H1 (cell line): ENCODE data around the gene TERF2IP. TPM values are rescaled to one million over a fixed set of nuclear protein-coding genes. Genes with fewer than 3 reads are reported as not detected.

Source experiments
- CTCF ChIA-PET: fragments of 300-600 bp; sonication (Branson Sonifier 250); formaldehyde crosslinking; loops from one replicate; lab custom pipeline; 2021; ENCODE audit not compliant: partially characterized antibody; lab: Charles Lee
- POLR2A ChIA-PET: fragments of 300-600 bp; sonication (Branson Sonifier 250); formaldehyde crosslinking; loops from one replicate; lab custom pipeline; 2021; ENCODE audit warnings: inconsistent platforms; ENCODE audit not compliant: partially characterized antibody; lab: Charles Lee
- DNase-seq, 2 experiments: peaks; one replicate each; pipeline versions ENCODE4 v3.0.0 to v3.0.0-alpha.2; 2010 to 2022; ENCODE audit warnings: low spot score in 2 of 2, low read depth in 1 of 2, mixed read lengths in 1 of 2
- FAIRE-seq: peaks from 2 replicates; lab custom pipeline; 2011; peaks lifted over from hg19 to GRCh38; lab: Jason Lieb, UNC
- H2AFZ ChIP-seq: 2 replicates; pipeline ENCODE4 v1.8.1; 2012; ENCODE audit warnings: low read length, inconsistent platforms
- H2AK5ac ChIP-seq: 2 replicates; pipeline ENCODE4 v1.6.1; 2013; ENCODE audit warnings: low read depth, low read length
- H2BK120ac ChIP-seq: replicated peaks from 2 replicates; pipeline ENCODE3; 2013; ENCODE audit warnings: low read depth, low read length, inconsistent platforms
- H2BK12ac ChIP-seq: 2 replicates; pipeline ENCODE4 v1.6.1; 2013; ENCODE audit warnings: low read depth, low read length
- H2BK15ac ChIP-seq: 2 replicates; pipeline ENCODE4 v1.6.1; 2013; ENCODE audit warnings: low read length
- H2BK20ac ChIP-seq: 2 replicates; pipeline ENCODE4 v1.6.1; 2013; ENCODE audit warnings: low read length
- H2BK5ac ChIP-seq: 2 replicates; pipeline ENCODE4 v1.6.1; 2013; ENCODE audit warnings: low read depth, low read length
- H3K14ac ChIP-seq: 2 replicates; pipeline ENCODE4 v1.6.1; 2013; ENCODE audit warnings: inconsistent platforms; ENCODE audit not compliant: insufficient read length
- H3K18ac ChIP-seq: 2 replicates; pipeline ENCODE4 v1.6.1; 2013; ENCODE audit warnings: low read length; ENCODE audit errors: extremely low read depth
- H3K23ac ChIP-seq: 2 replicates; pipeline ENCODE4 v1.6.1; 2013; ENCODE audit warnings: inconsistent platforms; ENCODE audit not compliant: insufficient read length
- H3K23me2 ChIP-seq: 2 replicates; pipeline ENCODE4 v1.6.1; 2013; ENCODE audit warnings: low read depth, low read length
- H3K27ac ChIP-seq: 2 replicates; pipeline ENCODE4 v1.6.1; 2011; ENCODE audit warnings: low read depth, low read length, inconsistent platforms
- H3K27me3 ChIP-seq, 4 experiments: replicated peaks in 1 of 4; 1 replicate in 1 of 4; 2 replicates in 3 of 4; pipeline versions ENCODE4 v1.6.1 to v1.8.1; 2011 to 2013; ENCODE audit warnings: low read length in 3 of 4, mild to moderate bottlenecking in 3 of 4, inconsistent platforms in 2 of 4, mixed read lengths in 2 of 4, moderate library complexity in 1 of 4; ENCODE audit not compliant: control insufficient read depth in 3 of 4, insufficient read depth in 3 of 4; ENCODE audit errors: extremely low read depth in 1 of 4
- H3K36me3 ChIP-seq, 4 experiments: 2 replicates each; pipeline versions ENCODE4 v1.6.1 to v1.8.1; 2011 to 2013; ENCODE audit warnings: mild to moderate bottlenecking in 4 of 4, low read length in 3 of 4, moderate library complexity in 2 of 4, control low read depth in 1 of 4, inconsistent platforms in 1 of 4; ENCODE audit not compliant: insufficient read depth in 4 of 4, control insufficient read depth in 2 of 4
- H3K4ac ChIP-seq: replicated peaks from 2 replicates; pipeline ENCODE3; 2013; ENCODE audit warnings: low read length, low read depth, mixed read lengths, inconsistent platforms; ENCODE audit not compliant: insufficient read length
- H3K4me1 ChIP-seq, 4 experiments: replicated peaks in 1 of 4; 1 replicate in 1 of 4; 2 replicates in 3 of 4; pipeline versions ENCODE4 v1.6.1 to v1.8.1; 2011 to 2013; ENCODE audit warnings: low read length in 3 of 4, inconsistent platforms in 2 of 4, mixed read lengths in 1 of 4; ENCODE audit not compliant: insufficient read depth in 4 of 4, control insufficient read depth in 3 of 4
- H3K4me2 ChIP-seq, 2 experiments: 2 replicates each; pipeline versions ENCODE4 v1.6.1 to v1.8.1; 2011 to 2013; ENCODE audit warnings: low read depth in 2 of 2, low read length in 2 of 2, control low read depth in 1 of 2, inconsistent platforms in 1 of 2, mild to moderate bottlenecking in 1 of 2; ENCODE audit not compliant: insufficient read depth in 1 of 2
- H3K4me3 ChIP-seq, 4 experiments: fragments of 200-600, 300-600 bp in 1 of 4; sonication (generic), shearing (Covaris generic), sonication (Bioruptor Twin) in 1 of 4; 2 replicates each; pipeline versions ENCODE4 v1.5.1 to v1.8.1; 2011 to 2016; ENCODE audit warnings: low read length in 4 of 4, low read depth in 3 of 4, control low read depth in 2 of 4, inconsistent platforms in 2 of 4, mild to moderate bottlenecking in 2 of 4, mixed read lengths in 1 of 4, moderate library complexity in 1 of 4; ENCODE audit not compliant: insufficient read depth in 2 of 4; ENCODE audit errors: extremely low read depth in 1 of 4
- H3K56ac ChIP-seq: replicated peaks from 2 replicates; pipeline ENCODE3; 2013; ENCODE audit warnings: low read depth, mild to moderate bottlenecking, mixed read lengths, low read length, inconsistent platforms; ENCODE audit not compliant: insufficient read length
- H3K79me1 ChIP-seq: 2 replicates; pipeline ENCODE4 v1.6.1; 2013; ENCODE audit warnings: low read depth, low read length, control low read depth
- H3K79me2 ChIP-seq, 2 experiments: 2 replicates each; pipeline versions ENCODE4 v1.6.1 to v1.8.1; 2012 to 2013; ENCODE audit warnings: low read length in 2 of 2, mild to moderate bottlenecking in 2 of 2, inconsistent platforms in 1 of 2; ENCODE audit not compliant: insufficient read depth in 2 of 2, control insufficient read depth in 1 of 2
- H3K9ac ChIP-seq, 4 experiments: replicated peaks in 1 of 4; 1 replicate in 1 of 4; 2 replicates in 3 of 4; pipeline versions ENCODE4 v1.6.1 to v1.8.1; 2011 to 2013; ENCODE audit warnings: low read depth in 3 of 4, low read length in 3 of 4, control low read depth in 2 of 4, mild to moderate bottlenecking in 2 of 4, moderate library complexity in 2 of 4, inconsistent platforms in 1 of 4; ENCODE audit errors: extremely low read depth in 1 of 4
- H3K9me3 ChIP-seq, 2 experiments: 2 replicates each; pipeline versions ENCODE4 v1.6.1 to v1.8.1; 2012 to 2013; ENCODE audit warnings: mild to moderate bottlenecking in 2 of 2, moderate library complexity in 2 of 2, control low read depth in 1 of 2, inconsistent platforms in 1 of 2, low read depth in 1 of 2, low read length in 1 of 2, mixed read lengths in 1 of 2; ENCODE audit not compliant: insufficient read depth in 2 of 2
- H4K20me1 ChIP-seq, 2 experiments: replicated peaks in 1 of 2; 2 replicates each; pipeline versions ENCODE3 to v1.8.1; 2011 to 2013; ENCODE audit warnings: inconsistent platforms in 2 of 2, low read length in 2 of 2, mild to moderate bottlenecking in 1 of 2; ENCODE audit not compliant: insufficient read depth in 2 of 2, control insufficient read depth in 1 of 2
- H4K5ac ChIP-seq: 2 replicates; pipeline ENCODE4 v1.6.1; 2013; ENCODE audit warnings: low read length, low read depth, mixed read lengths, inconsistent platforms; ENCODE audit not compliant: insufficient read length
- H4K8ac ChIP-seq: 2 replicates; pipeline ENCODE4 v1.8.0; 2013; ENCODE audit warnings: mild to moderate bottlenecking, moderate library complexity, low read length, inconsistent platforms; ENCODE audit not compliant: insufficient read depth; ENCODE audit errors: extremely low read depth
- H4K91ac ChIP-seq: replicated peaks from 2 replicates; pipeline ENCODE3; 2013; ENCODE audit warnings: low read length, mixed read lengths, inconsistent platforms; ENCODE audit not compliant: insufficient read length
- EP300 ChIP-seq, 2 experiments: IDR thresholded peaks; 1 replicate in 1 of 2; 2 replicates in 1 of 2; pipeline ENCODE4 v1.6.1; 2011 to 2012; ENCODE audit warnings: low read depth in 2 of 2, low read length in 2 of 2, mild to moderate bottlenecking in 2 of 2, borderline replicate concordance in 1 of 2, inconsistent platforms in 1 of 2, moderate library complexity in 1 of 2
- KDM5A ChIP-seq: fragments of 200-600 bp; IDR thresholded peaks from 2 replicates; pipeline ENCODE4 v1.7.1; 2012; ENCODE audit warnings: mild to moderate bottlenecking, low read length, inconsistent platforms, mixed read lengths
- MAFK ChIP-seq: IDR thresholded peaks from 2 replicates; pipeline ENCODE4 v1.6.1; 2012; ENCODE audit warnings: low read depth, mild to moderate bottlenecking, improper control_type of control experiment, low read length
- POLR2A ChIP-seq, 2 experiments: IDR thresholded peaks; 1 replicate in 1 of 2; 2 replicates in 1 of 2; pipeline ENCODE4 v1.6.1; 2011; ENCODE audit warnings: low read depth in 2 of 2, low read length in 2 of 2, mild to moderate bottlenecking in 2 of 2; ENCODE audit errors: control extremely low read depth in 1 of 2
- POU5F1 ChIP-seq: IDR thresholded peaks from 2 replicates; pipeline ENCODE4 v1.6.1; 2011; ENCODE audit warnings: low read depth, mild to moderate bottlenecking, low read length, moderate library complexity
- RXRA ChIP-seq: IDR thresholded peaks from 2 replicates; pipeline ENCODE4 v1.6.1; 2011; ENCODE audit warnings: low read depth, mild to moderate bottlenecking, low read length, moderate library complexity; ENCODE audit not compliant: insufficient read depth
- TAF7 ChIP-seq: optimal IDR thresholded peaks from 2 replicates; pipeline ENCODE3; 2011; ENCODE audit warnings: low read depth, mild to moderate bottlenecking, inconsistent platforms, low read length, moderate library complexity, borderline replicate concordance
- YY1 ChIP-seq: IDR thresholded peaks from 2 replicates; pipeline ENCODE4 v1.6.1; 2011; ENCODE audit warnings: low read depth, mild to moderate bottlenecking, low read length
- WGBS, 2 experiments: shearing (Covaris generic) in 1 of 2; methylation state at CpG; one replicate each; pipeline versions ENCODE4 v1.1.6 to v1.1.7; 2013 to 2015; ENCODE audit warnings: low lambda C conversion rate in 2 of 2, mixed read lengths in 2 of 2, inconsistent platforms in 1 of 2, low coverage in 1 of 2, missing lambda C conversion rate in 1 of 2; ENCODE audit not compliant: insufficient replicate concordance in 2 of 2, insufficient coverage in 1 of 2, insufficient read length in 1 of 2; ENCODE audit errors: extremely low coverage in 1 of 2, missing lambda C conversion rate in 1 of 2; 5-methylcytosine and 5-hydroxymethylcytosine counted together
- polyA plus RNA-seq, 7 experiments: library from polyadenylated mRNA; depleted of rRNA in 3 of 7; stranded (reverse) in 5 of 7; unstranded in 2 of 7; fragments of >200 nt in 5 of 7; fragments of 200-250 nt in 2 of 7; gene quantifications; 1 replicate in 5 of 7; 2 replicates in 1 of 7; 4 replicates in 1 of 7; pipeline versions ENCODE4 v1.2.1 to v1.2.3, GENCODE V29; 2011 to 2013; ENCODE audit warnings: missing spikeins in 2 of 7, mixed read lengths in 2 of 7
- total RNA-seq: library from RNA; stranded (reverse); fragmentation: NEBNext Ultra II Directional; extraction: Animal tissue kit (Norgen Biotek cat#: 25700); gene quantifications from 2 replicates; pipeline ENCODE4 v1.2.1, GENCODE V29; 2021
- TF ChIP-seq, protein P1 (sequence below): IDR thresholded peaks from 2 replicates; pipeline ENCODE4 v1.6.1; 2012; ENCODE audit warnings: inconsistent platforms
- TF ChIP-seq, protein P2 (sequence below): IDR thresholded peaks from 2 replicates; pipeline ENCODE4 v1.6.1; 2012; ENCODE audit warnings: low read length, inconsistent platforms
- TF ChIP-seq, protein P3 (sequence below): IDR thresholded peaks from 2 replicates; pipeline ENCODE4 v1.6.1; 2012; ENCODE audit warnings: inconsistent platforms

The TERF2IP gene
- total and polyA plus RNA-seq, 2 of the 8 experiments (the other 6 are each of a cell fraction or from before 2014, with no cell fraction given), result 5.5 to 15.1 TPM

DNA sequence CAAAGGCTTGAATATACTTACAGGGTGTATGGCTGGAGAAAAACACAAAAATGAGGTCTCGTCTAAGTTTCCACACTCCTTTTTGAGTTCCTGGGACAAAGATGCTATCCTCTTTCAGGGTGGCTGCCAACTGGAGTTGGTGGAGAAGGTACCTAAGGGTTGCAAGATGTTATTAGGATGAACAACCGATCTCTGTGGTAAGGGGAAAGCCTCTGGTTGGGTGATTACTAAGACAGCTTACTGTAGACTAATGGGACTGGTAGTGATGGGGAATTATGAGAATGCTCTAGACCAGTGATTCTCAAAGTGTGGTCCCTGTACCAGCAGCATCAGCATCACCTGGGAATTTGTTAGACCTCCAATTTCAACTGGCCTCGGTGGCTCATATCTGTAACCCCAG lies 30.5 kb upstream of the TERF2IP start:
- H3K4me1 ChIP-seq, result peaks cover 0 to 6% (median 2%) of the 10 kb centered on the region in 4 experiments; a peak in 5 of 7 replicates
- H3K23me2 ChIP-seq, result peaks cover 1% of the 10 kb centered on the region
- ChIA-PET CTCF (interaction anchor here (0.9 kb wide), 1 partner anchor 829 kb away, joined by 3 read pairs; no protein-coding TSS in a partner anchor), POLR2A (no interaction called here)
- H3K18ac ChIP-seq, result no peak overlapping the region
- H3K56ac ChIP-seq, result no peak overlapping the region
- H3K36me3 ChIP-seq, result peaks cover 9 to 64% (median 43%) of the 10 kb centered on the region in 4 experiments
- no peaks in the 10 kb centered on the region for H3K9me3 ChIP-seq
- H2BK120ac ChIP-seq, result no peak overlapping the region
- H3K79me1 ChIP-seq, result no peaks in the 10 kb centered on the region; the same call in 1 of the 2 replicates
- no peak overlapping the region for H2BK12ac ChIP-seq
- H2BK15ac ChIP-seq, result no peak overlapping the region
- H3K27ac ChIP-seq, result no peak overlapping the region
- no peak overlapping the region for H4K91ac ChIP-seq
- no peaks in the 10 kb centered on the region for H3K27me3 ChIP-seq
- no peak overlapping the region for H2AK5ac ChIP-seq
- DNase-seq, result no peak
- H3K79me2 ChIP-seq, result peaks cover 0 to 4% of the 10 kb centered on the region in 2 experiments; a peak in 1 of 4 replicates
- H3K4me2 ChIP-seq, result no peak overlapping the region
- no peak overlapping the region for H2BK5ac ChIP-seq
- H4K20me1 ChIP-seq, result peaks cover 0 to 2% of the 10 kb centered on the region in 2 experiments
- H4K5ac ChIP-seq, result no peak overlapping the region
- H2BK20ac ChIP-seq, result no peak overlapping the region
- no peak for FAIRE-seq
- H3K9ac ChIP-seq, result no peak overlapping the region
- H2AFZ ChIP-seq, result no peak overlapping the region
- H3K4me3 ChIP-seq, result no peak overlapping the region
- H3K14ac ChIP-seq, result no peak overlapping the region
- H3K23ac ChIP-seq, result no peak overlapping the region
- H4K8ac ChIP-seq, result no peak overlapping the region
- H3K4ac ChIP-seq, result no peak overlapping the region
- whole genome bisulfite sequencing, 2 experiments, result 87% methylated on average over 3 of the region's 3 CpGs; no CpG with 5 or more reads in 1 of the 2 experiments
- TF ChIP-seq, protein P1, sequence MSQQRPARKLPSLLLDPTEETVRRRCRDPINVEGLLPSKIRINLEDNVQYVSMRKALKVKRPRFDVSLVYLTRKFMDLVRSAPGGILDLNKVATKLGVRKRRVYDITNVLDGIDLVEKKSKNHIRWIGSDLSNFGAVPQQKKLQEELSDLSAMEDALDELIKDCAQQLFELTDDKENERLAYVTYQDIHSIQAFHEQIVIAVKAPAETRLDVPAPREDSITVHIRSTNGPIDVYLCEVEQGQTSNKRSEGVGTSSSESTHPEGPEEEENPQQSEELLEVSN, result no peak
- TF ChIP-seq POU5F1 (no peak), KDM5A (no peak), POLR2A (IDR thresholded peaks at IDR 0.05; ENCODE audit: control extremely low read depth in 1 of 2, low read depth in 2 of 2, low read length in 2 of 2) (no peak), YY1 (no peak), TAF7 (no peak), RXRA (no peak), EP300 (IDR thresholded peaks at IDR 0.05; ENCODE audit: borderline replicate concordance in 1 of 2, low read depth in 2 of 2, low read length in 2 of 2) (no peak), MAFK (no peak)
- TF ChIP-seq, protein P2, sequence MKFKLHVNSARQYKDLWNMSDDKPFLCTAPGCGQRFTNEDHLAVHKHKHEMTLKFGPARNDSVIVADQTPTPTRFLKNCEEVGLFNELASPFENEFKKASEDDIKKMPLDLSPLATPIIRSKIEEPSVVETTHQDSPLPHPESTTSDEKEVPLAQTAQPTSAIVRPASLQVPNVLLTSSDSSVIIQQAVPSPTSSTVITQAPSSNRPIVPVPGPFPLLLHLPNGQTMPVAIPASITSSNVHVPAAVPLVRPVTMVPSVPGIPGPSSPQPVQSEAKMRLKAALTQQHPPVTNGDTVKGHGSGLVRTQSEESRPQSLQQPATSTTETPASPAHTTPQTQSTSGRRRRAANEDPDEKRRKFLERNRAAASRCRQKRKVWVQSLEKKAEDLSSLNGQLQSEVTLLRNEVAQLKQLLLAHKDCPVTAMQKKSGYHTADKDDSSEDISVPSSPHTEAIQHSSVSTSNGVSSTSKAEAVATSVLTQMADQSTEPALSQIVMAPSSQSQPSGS, result no peak
- TF ChIP-seq, protein P3, sequence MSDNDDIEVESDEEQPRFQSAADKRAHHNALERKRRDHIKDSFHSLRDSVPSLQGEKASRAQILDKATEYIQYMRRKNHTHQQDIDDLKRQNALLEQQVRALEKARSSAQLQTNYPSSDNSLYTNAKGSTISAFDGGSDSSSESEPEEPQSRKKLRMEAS, result no peak
